HG02610 (cell line): Measurements from ENCODE around the gene CARM1.

Experiments used
- ATAC-seq: cut with Tn5 transposase; IDR thresholded peaks from one replicate; pipeline ENCODE4 v1.9.1; 2021; ENCODE audit warnings: mild to moderate bottlenecking, moderate library complexity; ENCODE audit not compliant: unreplicated experiment

CARM1 gene

GRCh38 chr19:10899151-10899653 lies 27.8 kb downstream of the CARM1 start:
- no peak for ATAC-seq

GRCh38 chr19:10907925-10908324 lies 36.6 kb downstream of the CARM1 start:
- ATAC-seq: no peak

- ATAC-seq: no peak
Observed at GRCh38 chr19:10908380-10908960, 37.1 kb downstream of the CARM1 start.

GRCh38 chr19:10911579-10912363 lies 40.4 kb downstream of the CARM1 start:
- no peak for ATAC-seq

GRCh38 chr19:10912619-10913018 lies 41.3 kb downstream of the CARM1 start:
- ATAC-seq: no peak

- no peak for ATAC-seq
Observed at GRCh38 chr19:10913716-10914340, 42.5 kb downstream of the CARM1 start.

GRCh38 chr19:10915130-10916091 lies 44.1 kb downstream of the CARM1 start:
- ATAC-seq: no peak

GRCh38 chr19:10916602-10917001 lies 45.2 kb downstream of the CARM1 start:
- no peak for ATAC-seq

GRCh38 chr19:10918359-10918758 lies 47.0 kb downstream of the CARM1 start:
- no peak for ATAC-seq

GRCh38 chr19:10919352-10920287 lies 48.3 kb downstream of the CARM1 start:
- ATAC-seq: no peak

- ATAC-seq: no peak
Observed at GRCh38 chr19:10920288-10920655, 48.9 kb downstream of the CARM1 start.

GRCh38 chr19:10920781-10921180 lies 49.4 kb downstream of the CARM1 start:
- no peak for ATAC-seq

GRCh38 chr19:10921199-10921909 lies 50.0 kb downstream of the CARM1 start:
- ATAC-seq: no peak

GRCh38 chr19:10921910-10922637 lies 50.7 kb downstream of the CARM1 start:
- no peak for ATAC-seq

- ATAC-seq: no peak
Observed at GRCh38 chr19:10922638-10923014, 51.3 kb downstream of the CARM1 start.

- ATAC-seq: no peak
Observed at GRCh38 chr19:10923260-10924112, 52.1 kb downstream of the CARM1 start.

- ATAC-seq: no peak
Observed at GRCh38 chr19:10924597-10924996, 53.2 kb downstream of the CARM1 start.
